Placental pericyte (primary cell): ENCODE data around the gene ARL5C. TPM values are rescaled to one million over a fixed set of nuclear protein-coding genes. Genes with fewer than 3 reads are reported as not detected.

Source experiments
- total RNA-seq: library from RNA; depleted of rRNA; stranded (reverse); fragments of >200 nt; gene quantifications from 2 replicates; pipeline ENCODE4 v1.2.3, GENCODE V29; 2012

Gene ARL5C
- total RNA-seq = not detected in 2 replicates

GRCh38 chr17:39165841-39166349 is at the start of gene ARL5C:
Gene ARL5C, minus strand, starts transcription at chr17:39166161. Its CDS starts 401 bp downstream, at chr17:39165760.

GRCh38 chr17:39200070-39200879 is 34.3 kb upstream of the ARL5C start, which contains the start of gene RPL19:
Gene RPL19, plus strand, starts transcription at chr17:39200283. Its CDS starts 62 bp downstream, at chr17:39200345.

GRCh38 chr17:39197380-39198185 is 31.6 kb upstream of the ARL5C start, which contains the start of gene CACNB1:
Gene CACNB1, minus strand, starts transcription at chr17:39197669. Its CDS starts 174 bp downstream, at chr17:39197495.

GRCh38 chr17:39151150-39151942 is 14.6 kb downstream of the ARL5C start, which contains the start of gene PLXDC1:
Gene PLXDC1, minus strand, starts transcription at chr17:39151637. Its CDS starts 200 bp downstream, at chr17:39151437.

Other genes with a start within 250 kb of the ARL5C start
- not detected in 2 replicates for gene FBXO47, start 198.8 kb downstream of the ARL5C start, total RNA-seq
- 0.22 TPM in 1 of 2 replicates, not detected in the other for gene PLXDC1, start 14.5 kb downstream of the ARL5C start, total RNA-seq
- 3.3 and 6.2 TPM in 2 replicates for gene CACNB1, start 31.5 kb upstream of the ARL5C start, total RNA-seq
- 1,114 and 2,604 TPM in 2 replicates for gene RPL19, start 34.1 kb upstream of the ARL5C start, total RNA-seq
- not detected in 2 replicates for gene STAC2, start 59.8 kb upstream of the ARL5C start, total RNA-seq
- gene FBXL20, start 235.5 kb upstream of the ARL5C start, total RNA-seq = 11.3 and 11.4 TPM in 2 replicates